ENCODE data around the gene TYW5.

TYW5 gene

DNA sequence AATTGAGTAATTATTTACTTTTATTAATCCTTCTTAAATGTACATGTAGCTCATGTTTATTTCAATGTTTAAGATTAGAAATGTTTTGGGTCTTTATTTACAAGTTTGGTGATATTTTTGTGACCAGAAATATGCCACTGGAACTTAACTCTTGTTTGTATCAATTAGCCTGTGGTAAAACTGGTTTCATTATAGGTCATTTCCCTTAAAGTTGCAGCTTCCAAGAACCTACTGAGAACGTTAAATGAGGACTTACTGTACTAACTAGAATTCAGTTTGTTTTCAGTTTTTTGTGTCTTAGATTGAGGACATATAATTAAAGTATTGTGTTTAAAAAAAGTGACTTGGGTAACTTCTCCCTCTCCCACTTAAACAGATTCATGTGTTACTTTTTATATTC, 4.3 kb downstream of the TYW5 start:
- Histone ChIP-seq H3K27ac (ENCODE audit: insufficient read depth, low read length, poor library complexity, severe bottlenecking) (no peak overlapping the region), H3K27me3 (replicated peaks; ENCODE audit: control insufficient read depth, insufficient read depth, low read length, poor library complexity, severe bottlenecking) (no peaks in the 10 kb centered on the region), H3K9me3 (ENCODE audit: control insufficient read depth, low read length) (no peaks in the 10 kb centered on the region), H3K4me3 (ENCODE audit: insufficient read depth, low read depth, low read length, poor library complexity, severe bottlenecking) (no peak overlapping the region), H3K36me3 (ENCODE audit: control insufficient read depth, insufficient read depth, low read length) (peaks cover 8% of the 10 kb centered on the region), H3K4me1 (ENCODE audit: control insufficient read depth, insufficient read depth, low read length, poor library complexity, severe bottlenecking) (peaks cover 4% of the 10 kb centered on the region)
- no peak for DNase-seq

DNA sequence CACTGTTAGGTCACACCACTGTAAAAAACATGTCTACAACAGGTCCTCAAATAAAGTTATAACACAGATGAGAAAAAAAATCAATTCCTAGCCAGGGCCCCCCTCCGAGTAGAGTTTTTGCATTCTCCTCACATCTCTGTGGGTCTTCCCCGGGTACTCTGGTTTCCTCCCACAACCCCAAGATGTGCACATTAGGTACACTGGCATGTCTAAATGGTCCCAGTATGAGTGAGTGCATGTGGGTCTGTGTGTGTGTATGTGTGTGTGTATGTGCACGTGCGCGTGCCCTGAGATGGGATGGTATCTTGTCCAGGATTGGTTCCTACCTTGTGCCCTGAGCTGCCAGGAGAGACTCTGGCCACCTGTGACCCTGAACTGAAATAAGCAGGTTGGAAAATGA, 4.9 kb downstream of the TYW5 start:
- no peaks in the 10 kb centered on the region for H3K27me3 ChIP-seq (replicated peaks; ENCODE audit: control insufficient read depth, insufficient read depth, low read length, poor library complexity, severe bottlenecking)
- H3K9me3 ChIP-seq (ENCODE audit: control insufficient read depth, low read length) = no peaks in the 10 kb centered on the region

DNA sequence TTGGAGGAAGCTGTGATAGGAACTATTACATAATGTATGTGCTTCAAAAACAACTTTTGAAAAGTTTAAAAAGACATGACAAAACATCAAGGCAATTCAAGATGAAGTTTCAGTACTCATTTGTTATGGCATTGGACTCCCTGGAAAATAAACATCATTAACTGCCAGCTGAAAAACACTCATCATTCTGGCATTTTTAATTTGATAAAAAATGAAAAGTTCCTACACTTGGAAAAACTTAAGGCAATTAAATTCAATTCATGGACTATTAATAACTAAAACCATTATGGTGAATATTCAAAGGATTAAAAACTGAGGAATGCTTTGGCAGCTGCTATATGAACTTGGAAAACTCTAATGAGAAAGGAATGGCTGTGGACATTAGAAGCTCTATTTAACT, 8.5 kb downstream of the TYW5 start:
- no peaks in the 10 kb centered on the region for H3K27me3 ChIP-seq (replicated peaks; ENCODE audit: control insufficient read depth, insufficient read depth, low read length, poor library complexity, severe bottlenecking)
- H3K4me1 ChIP-seq (ENCODE audit: control insufficient read depth, insufficient read depth, low read length, poor library complexity, severe bottlenecking) = no peaks in the 10 kb centered on the region
- no peak overlapping the region for H3K4me3 ChIP-seq (ENCODE audit: insufficient read depth, low read depth, low read length, poor library complexity, severe bottlenecking)
- no peak overlapping the region for H3K27ac ChIP-seq (ENCODE audit: insufficient read depth, low read length, poor library complexity, severe bottlenecking)
- no peaks in the 10 kb centered on the region for H3K9me3 ChIP-seq (ENCODE audit: control insufficient read depth, low read length)
- no peak for DNase-seq
- H3K36me3 ChIP-seq (ENCODE audit: control insufficient read depth, insufficient read depth, low read length) = peaks cover 20% of the 10 kb centered on the region

More for the DNA sequence above, 4.9 kb downstream of the TYW5 start:
- peaks cover 4% of the 10 kb centered on the region for H3K4me1 ChIP-seq (ENCODE audit: control insufficient read depth, insufficient read depth, low read length, poor library complexity, severe bottlenecking)
- DNase-seq = no peak
- no peak overlapping the region for H3K4me3 ChIP-seq (ENCODE audit: insufficient read depth, low read depth, low read length, poor library complexity, severe bottlenecking)
- peaks cover 15% of the 10 kb centered on the region for H3K36me3 ChIP-seq (ENCODE audit: control insufficient read depth, insufficient read depth, low read length)
- H3K27ac ChIP-seq (ENCODE audit: insufficient read depth, low read length, poor library complexity, severe bottlenecking) = no peak overlapping the region

DNA sequence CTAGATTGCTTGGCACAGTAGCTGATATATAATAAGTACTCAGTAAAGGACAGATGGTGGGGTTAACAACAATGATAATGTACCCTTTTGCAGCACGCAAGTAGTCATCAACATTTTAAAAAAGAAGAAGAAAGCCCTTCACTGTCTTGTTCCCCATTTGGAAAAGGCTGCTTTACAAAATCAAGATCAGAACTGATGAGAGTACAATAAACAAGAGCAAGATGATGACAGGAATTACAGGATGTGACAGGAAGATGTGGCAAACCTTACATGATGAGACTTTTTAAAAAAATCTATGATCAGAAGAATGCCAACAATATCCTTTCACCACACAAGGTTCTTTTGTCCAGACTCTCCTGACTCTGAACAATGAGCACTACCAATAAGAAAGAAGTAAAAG, 9.1 kb downstream of the TYW5 start:
- no peaks in the 10 kb centered on the region for H3K4me1 ChIP-seq (ENCODE audit: control insufficient read depth, insufficient read depth, low read length, poor library complexity, severe bottlenecking)
- no peaks in the 10 kb centered on the region for H3K27me3 ChIP-seq (replicated peaks; ENCODE audit: control insufficient read depth, insufficient read depth, low read length, poor library complexity, severe bottlenecking)
- no peak for DNase-seq
- H3K27ac ChIP-seq (ENCODE audit: insufficient read depth, low read length, poor library complexity, severe bottlenecking) = no peak overlapping the region
- H3K4me3 ChIP-seq (ENCODE audit: insufficient read depth, low read depth, low read length, poor library complexity, severe bottlenecking) = no peak overlapping the region
- no peaks in the 10 kb centered on the region for H3K9me3 ChIP-seq (ENCODE audit: control insufficient read depth, low read length)
- H3K36me3 ChIP-seq (ENCODE audit: control insufficient read depth, insufficient read depth, low read length) = peaks cover 20% of the 10 kb centered on the region

DNA sequence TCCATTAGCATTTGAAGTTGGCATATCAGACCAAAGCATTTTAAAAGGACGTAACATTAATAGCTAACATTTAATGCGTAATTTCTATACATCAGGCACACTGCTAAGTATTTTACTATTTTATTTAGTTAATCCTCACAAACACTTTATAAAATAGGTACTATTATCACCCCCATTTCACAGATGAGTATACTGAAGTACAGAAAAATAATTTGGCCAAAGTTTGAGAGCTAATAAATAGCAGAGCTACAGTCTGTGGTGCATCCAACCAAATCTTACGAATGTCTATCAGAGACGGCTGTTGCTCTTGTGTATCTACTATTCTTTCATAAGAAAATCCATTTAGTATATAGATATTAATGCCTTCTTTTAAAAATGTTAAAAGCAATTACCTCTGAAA, 11.9 kb downstream of the TYW5 start:
- Histone ChIP-seq H3K27me3 (replicated peaks; ENCODE audit: control insufficient read depth, insufficient read depth, low read length, poor library complexity, severe bottlenecking) (no peaks in the 10 kb centered on the region), H3K4me1 (ENCODE audit: control insufficient read depth, insufficient read depth, low read length, poor library complexity, severe bottlenecking) (no peaks in the 10 kb centered on the region), H3K4me3 (ENCODE audit: insufficient read depth, low read depth, low read length, poor library complexity, severe bottlenecking) (no peak overlapping the region), H3K27ac (ENCODE audit: insufficient read depth, low read length, poor library complexity, severe bottlenecking) (no peak overlapping the region), H3K36me3 (ENCODE audit: control insufficient read depth, insufficient read depth, low read length) (peaks cover 23% of the 10 kb centered on the region), H3K9me3 (ENCODE audit: control insufficient read depth, low read length) (no peaks in the 10 kb centered on the region)
- DNase-seq = no peak

DNA sequence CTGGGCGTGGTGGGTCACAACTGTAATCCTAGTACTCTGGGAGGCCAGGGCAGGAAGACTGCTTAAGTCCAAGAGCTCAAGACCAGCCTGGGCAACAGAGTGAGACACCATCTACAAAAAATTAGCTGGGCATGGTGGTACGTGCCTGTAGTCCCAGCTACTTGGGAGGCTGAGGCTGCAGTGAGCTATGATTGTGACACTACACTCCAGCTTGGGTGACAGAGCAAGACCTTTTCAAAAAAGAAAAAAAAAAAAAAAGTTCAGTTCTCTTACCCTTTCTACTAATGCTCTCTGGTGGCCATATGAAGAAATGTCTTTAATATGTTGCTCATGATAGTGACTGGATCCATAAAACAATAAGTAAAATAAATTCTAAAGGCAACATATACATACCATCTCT, 14.9 kb downstream of the TYW5 start:
- H3K4me3 ChIP-seq (ENCODE audit: insufficient read depth, low read depth, low read length, poor library complexity, severe bottlenecking) = no peak overlapping the region
- H3K9me3 ChIP-seq (ENCODE audit: control insufficient read depth, low read length) = no peaks in the 10 kb centered on the region
- H3K27me3 ChIP-seq (replicated peaks; ENCODE audit: control insufficient read depth, insufficient read depth, low read length, poor library complexity, severe bottlenecking) = no peaks in the 10 kb centered on the region
- DNase-seq = no peak
- no peaks in the 10 kb centered on the region for H3K4me1 ChIP-seq (ENCODE audit: control insufficient read depth, insufficient read depth, low read length, poor library complexity, severe bottlenecking)
- no peak overlapping the region for H3K27ac ChIP-seq (ENCODE audit: insufficient read depth, low read length, poor library complexity, severe bottlenecking)
- peaks cover 15% of the 10 kb centered on the region for H3K36me3 ChIP-seq (ENCODE audit: control insufficient read depth, insufficient read depth, low read length)

DNA sequence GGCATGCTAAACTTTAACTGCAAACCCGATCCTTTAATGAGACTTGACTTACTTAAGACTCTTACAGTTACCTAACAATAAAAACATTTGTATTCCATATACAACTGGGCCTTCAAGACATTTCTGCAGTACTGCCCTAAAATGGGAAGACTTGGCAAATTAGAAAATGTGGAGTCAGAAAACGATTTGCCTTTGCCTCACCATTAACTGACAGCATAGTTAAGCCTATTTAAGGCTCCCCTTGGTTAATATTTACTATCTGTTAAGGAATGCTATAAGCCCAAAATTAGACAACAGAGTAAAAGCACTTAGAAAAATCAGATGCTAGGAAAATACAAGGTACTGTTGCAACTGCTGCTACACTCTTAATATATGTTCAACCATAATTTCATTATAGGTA, 18.7 kb downstream of the TYW5 start:
- no peak overlapping the region for H3K27ac ChIP-seq (ENCODE audit: insufficient read depth, low read length, poor library complexity, severe bottlenecking)
- H3K27me3 ChIP-seq (replicated peaks; ENCODE audit: control insufficient read depth, insufficient read depth, low read length, poor library complexity, severe bottlenecking) = no peaks in the 10 kb centered on the region
- no peaks in the 10 kb centered on the region for H3K4me1 ChIP-seq (ENCODE audit: control insufficient read depth, insufficient read depth, low read length, poor library complexity, severe bottlenecking)
- no peak for DNase-seq
- H3K36me3 ChIP-seq (ENCODE audit: control insufficient read depth, insufficient read depth, low read length) = peaks cover 15% of the 10 kb centered on the region
- no peak overlapping the region for H3K4me3 ChIP-seq (ENCODE audit: insufficient read depth, low read depth, low read length, poor library complexity, severe bottlenecking)
- no peaks in the 10 kb centered on the region for H3K9me3 ChIP-seq (ENCODE audit: control insufficient read depth, low read length)

DNA sequence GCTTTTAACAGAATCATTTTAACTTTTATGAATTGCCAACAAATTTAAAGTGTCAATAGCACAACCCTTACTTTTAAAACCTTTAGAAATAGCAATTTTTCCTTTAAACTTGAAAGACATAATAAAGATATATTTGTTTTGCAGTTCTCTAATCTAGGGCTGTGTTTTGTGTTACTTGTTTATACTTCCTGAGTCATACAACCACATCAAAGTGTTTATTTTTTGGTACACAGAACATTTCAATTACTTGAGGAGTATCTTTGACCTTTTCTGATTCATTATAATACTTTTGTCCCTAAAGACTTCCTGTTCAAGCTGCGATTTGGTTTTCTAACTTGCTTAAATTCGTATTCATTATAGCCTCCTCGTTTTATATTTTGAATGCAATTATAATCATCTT, 21.8 kb downstream of the TYW5 start:
- DNase-seq = no peak
- H3K27me3 ChIP-seq (replicated peaks; ENCODE audit: control insufficient read depth, insufficient read depth, low read length, poor library complexity, severe bottlenecking) = no peaks in the 10 kb centered on the region
- H3K9me3 ChIP-seq (ENCODE audit: control insufficient read depth, low read length) = no peaks in the 10 kb centered on the region
- no peaks in the 10 kb centered on the region for H3K4me1 ChIP-seq (ENCODE audit: control insufficient read depth, insufficient read depth, low read length, poor library complexity, severe bottlenecking)
- H3K36me3 ChIP-seq (ENCODE audit: control insufficient read depth, insufficient read depth, low read length) = peaks cover 15% of the 10 kb centered on the region
- no peak overlapping the region for H3K4me3 ChIP-seq (ENCODE audit: insufficient read depth, low read depth, low read length, poor library complexity, severe bottlenecking)
- no peak overlapping the region for H3K27ac ChIP-seq (ENCODE audit: insufficient read depth, low read length, poor library complexity, severe bottlenecking)

DNA sequence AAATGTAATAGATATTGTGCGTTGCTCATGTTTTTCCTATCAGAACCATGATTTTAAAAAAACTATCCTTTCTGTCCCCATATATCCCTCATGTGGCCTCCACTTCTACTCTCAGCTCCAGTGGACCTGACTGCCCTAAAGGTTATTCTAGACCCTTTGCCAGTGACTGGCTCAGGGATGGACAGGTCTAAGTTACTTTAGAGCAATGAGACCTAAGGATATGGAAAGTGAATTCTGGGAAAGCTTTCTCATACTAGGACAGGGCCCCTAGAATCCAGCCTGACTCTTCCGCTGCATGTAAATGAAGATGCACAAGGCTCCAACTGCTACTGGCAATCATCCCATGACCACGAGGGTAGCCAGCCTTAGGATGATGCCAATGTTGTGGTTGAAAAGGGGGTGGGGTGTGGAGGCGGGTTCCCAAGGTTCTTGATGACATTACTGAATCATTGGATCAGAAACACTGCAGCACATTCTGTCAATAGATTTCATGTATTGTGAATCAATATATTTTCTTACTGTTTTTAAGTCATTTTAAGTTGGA, 22.9 kb downstream of the TYW5 start:
- H3K27me3 ChIP-seq (replicated peaks; ENCODE audit: control insufficient read depth, insufficient read depth, low read length, poor library complexity, severe bottlenecking) = no peaks in the 10 kb centered on the region
- DNase-seq = no peak
- H3K9me3 ChIP-seq (ENCODE audit: control insufficient read depth, low read length) = no peaks in the 10 kb centered on the region
- peaks cover 9% of the 10 kb centered on the region for H3K36me3 ChIP-seq (ENCODE audit: control insufficient read depth, insufficient read depth, low read length)
- H3K27ac ChIP-seq (ENCODE audit: insufficient read depth, low read length, poor library complexity, severe bottlenecking) = no peak overlapping the region
- no peaks in the 10 kb centered on the region for H3K4me1 ChIP-seq (ENCODE audit: control insufficient read depth, insufficient read depth, low read length, poor library complexity, severe bottlenecking)
- H3K4me3 ChIP-seq (ENCODE audit: insufficient read depth, low read depth, low read length, poor library complexity, severe bottlenecking) = no peak overlapping the region

DNA sequence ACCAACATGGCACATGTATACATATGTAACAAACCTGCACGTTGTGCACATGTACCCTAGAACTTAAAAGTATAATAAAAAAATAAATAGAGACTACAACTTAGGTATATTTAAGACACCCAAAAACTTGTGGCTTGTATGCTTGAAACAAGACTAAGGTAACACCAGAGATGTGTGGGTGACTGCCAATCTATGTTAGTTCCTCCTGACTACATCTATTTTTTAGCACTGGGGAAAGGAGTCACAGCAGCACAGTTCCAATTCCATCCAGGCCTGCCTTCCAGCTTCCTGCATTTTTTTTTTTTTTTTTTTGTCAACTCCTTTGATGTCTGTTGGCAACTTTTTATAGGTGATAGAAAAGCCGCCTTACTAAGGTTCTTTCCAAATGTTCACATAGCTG, 26.0 kb downstream of the TYW5 start:
- Histone ChIP-seq H3K27me3 (replicated peaks; ENCODE audit: control insufficient read depth, insufficient read depth, low read length, poor library complexity, severe bottlenecking) (no peaks in the 10 kb centered on the region), H3K9me3 (ENCODE audit: control insufficient read depth, low read length) (no peaks in the 10 kb centered on the region), H3K27ac (ENCODE audit: insufficient read depth, low read length, poor library complexity, severe bottlenecking) (no peak overlapping the region), H3K4me1 (ENCODE audit: control insufficient read depth, insufficient read depth, low read length, poor library complexity, severe bottlenecking) (no peaks in the 10 kb centered on the region), H3K4me3 (ENCODE audit: insufficient read depth, low read depth, low read length, poor library complexity, severe bottlenecking) (no peak overlapping the region), H3K36me3 (ENCODE audit: control insufficient read depth, insufficient read depth, low read length) (peaks cover 7% of the 10 kb centered on the region)
- DNase-seq = no peak

DNA sequence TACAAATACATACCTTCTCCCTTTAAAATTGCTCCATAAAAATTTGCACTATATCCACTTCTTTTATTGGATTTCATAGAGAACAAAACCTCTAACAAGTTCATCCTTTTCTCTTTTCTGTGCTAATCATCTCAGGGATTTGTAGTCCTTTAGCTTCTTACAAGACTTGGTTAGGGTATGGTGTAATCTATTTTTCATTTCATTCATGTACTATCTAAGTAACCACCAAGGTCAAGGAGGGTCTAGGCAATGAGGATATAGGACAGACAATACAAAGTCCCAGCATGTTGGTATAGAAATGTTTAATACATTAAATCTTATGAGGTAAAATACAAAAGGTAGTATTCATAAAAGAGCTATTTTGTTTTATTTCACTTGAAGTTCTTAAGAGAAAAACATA, 26.7 kb downstream of the TYW5 start:
- Histone ChIP-seq H3K36me3 (ENCODE audit: control insufficient read depth, insufficient read depth, low read length) (peaks cover 7% of the 10 kb centered on the region), H3K4me3 (ENCODE audit: insufficient read depth, low read depth, low read length, poor library complexity, severe bottlenecking) (no peak overlapping the region), H3K27me3 (replicated peaks; ENCODE audit: control insufficient read depth, insufficient read depth, low read length, poor library complexity, severe bottlenecking) (no peaks in the 10 kb centered on the region), H3K9me3 (ENCODE audit: control insufficient read depth, low read length) (no peaks in the 10 kb centered on the region), H3K4me1 (ENCODE audit: control insufficient read depth, insufficient read depth, low read length, poor library complexity, severe bottlenecking) (no peaks in the 10 kb centered on the region), H3K27ac (ENCODE audit: insufficient read depth, low read length, poor library complexity, severe bottlenecking) (no peak overlapping the region)
- DNase-seq = no peak

All from effector memory CD4-positive, alpha-beta T cell (primary cell).